H1 (cell line): ENCODE results near the gene NARS2.

Experiments
- CEBPB ChIP-seq: IDR thresholded peaks from 2 replicates; pipeline ENCODE4 v1.6.1; 2012; ENCODE audit warnings: low read depth, low read length
- CTCF ChIP-seq, 3 experiments: IDR thresholded peaks; 1 replicate in 2 of 3; 2 replicates in 1 of 3; pipeline versions ENCODE4 v1.5.1 to v1.6.1; 2011; ENCODE audit warnings: low read length in 3 of 3, mild to moderate bottlenecking in 3 of 3, inconsistent platforms in 2 of 3, low read depth in 1 of 3, moderate library complexity in 1 of 3; ENCODE audit not compliant: insufficient read depth in 1 of 3; ENCODE audit errors: control extremely low read depth in 1 of 3

- no peak for TF ChIP-seq CTCF (IDR thresholded peaks at IDR 0.05; ENCODE audit: control extremely low read depth in 1 of 3, insufficient read depth in 1 of 3, low read depth in 1 of 3, low read length in 3 of 3)
- no peak for TF ChIP-seq CEBPB
Observed at GRCh38 chr11:78562398-78562797, 12.3 kb downstream of the NARS2 start.
